ENCODE measurements around the gene RAP1GAP2.
"Not testable (repeated sequence)": the region's sequence is repeated elsewhere in the genome, so short reads cannot be mapped to it uniquely, and the experiment has no call there.

RAP1GAP2 gene

DNA sequence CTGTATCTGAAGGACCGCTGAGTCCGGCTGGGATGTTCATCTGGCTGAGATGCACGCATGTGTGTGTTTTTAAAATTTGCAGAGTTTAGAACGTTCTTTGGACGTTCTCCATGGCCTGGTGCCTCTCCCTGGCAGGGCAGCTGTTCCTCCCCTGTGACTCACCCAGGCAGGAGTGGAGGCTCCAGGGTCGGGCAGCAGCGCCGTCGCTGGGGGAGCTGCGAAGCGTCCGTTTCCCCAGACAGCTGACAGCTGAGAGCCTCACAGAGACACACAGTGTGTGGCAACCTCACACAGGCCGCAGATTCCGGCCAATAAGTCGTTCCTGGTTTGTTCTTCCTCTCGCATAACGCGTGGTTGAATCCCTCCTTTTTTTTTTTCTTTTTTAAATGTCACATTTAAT lies 186.6 kb downstream of the RAP1GAP2 start:
- no peak overlapping the region for H3K27ac ChIP-seq

DNA sequence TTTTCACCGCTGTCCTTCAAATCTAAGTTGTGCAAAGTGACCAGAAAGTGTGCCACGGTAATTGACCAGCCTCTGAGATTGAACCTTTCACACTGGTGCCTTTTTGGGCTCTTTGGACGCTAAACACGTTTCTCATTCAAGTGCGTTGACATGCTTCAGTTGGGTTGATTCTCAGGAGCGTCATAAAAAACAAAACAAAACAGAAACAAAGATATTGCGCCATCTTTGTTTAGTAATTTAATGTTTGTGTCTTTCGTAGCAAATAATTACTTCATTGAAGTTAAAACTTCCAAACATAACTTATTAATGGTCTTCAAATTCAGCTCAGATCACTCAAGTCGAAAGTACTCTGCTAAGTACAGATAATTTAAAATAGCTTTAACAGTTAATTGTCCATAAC lies 187.0 kb downstream of the RAP1GAP2 start:
- peaks cover 0 to 4% (median 0%) of the 10 kb centered on the region in 10 experiments; a peak in 1 of 20 replicates for H3K4me1 ChIP-seq
- peaks cover 64 to 98% (median 90%) of the 10 kb centered on the region in 11 experiments for H3K36me3 ChIP-seq
- no peak overlapping the region for H3K4me2 ChIP-seq
- no peaks in the 10 kb centered on the region for H3K9me3 ChIP-seq (replicated peaks in 1 of 11)
- peaks cover 0 to 8% (median 0%) of the 10 kb centered on the region in 11 experiments; a peak in 2 of 22 replicates for H4K20me1 ChIP-seq
- no peak overlapping the region for H3K4me3 ChIP-seq
- no peak overlapping the region for H3K27ac ChIP-seq
- TF ChIP-seq Cebpa-rat (IDR thresholded peaks at IDR 0.05) = peak in 3 of 11 experiments; percentile 12 to 46 (median 40); a peak in 2 of 22 replicates
- H3K27me3 ChIP-seq = no peaks in the 10 kb centered on the region
- no peak overlapping the region for H3K9ac ChIP-seq

More for the DNA sequence above, 186.6 kb downstream of the RAP1GAP2 start:
- Histone ChIP-seq H3K4me3 (no peak overlapping the region), H4K20me1 (peaks cover 0 to 8% (median 0%) of the 10 kb centered on the region in 11 experiments; a peak in 2 of 22 replicates), H3K9me3 (replicated peaks in 1 of 11) (no peaks in the 10 kb centered on the region), H3K36me3 (peaks cover 62 to 98% (median 90%) of the 10 kb centered on the region in 11 experiments), H3K4me1 (peaks cover 0 to 4% (median 0%) of the 10 kb centered on the region in 10 experiments; a peak in 1 of 20 replicates), H3K4me2 (no peak overlapping the region), H3K27me3 (no peaks in the 10 kb centered on the region), H3K9ac (no peak overlapping the region)
- no peak for TF ChIP-seq Cebpa-rat (IDR thresholded peaks at IDR 0.05)

DNA sequence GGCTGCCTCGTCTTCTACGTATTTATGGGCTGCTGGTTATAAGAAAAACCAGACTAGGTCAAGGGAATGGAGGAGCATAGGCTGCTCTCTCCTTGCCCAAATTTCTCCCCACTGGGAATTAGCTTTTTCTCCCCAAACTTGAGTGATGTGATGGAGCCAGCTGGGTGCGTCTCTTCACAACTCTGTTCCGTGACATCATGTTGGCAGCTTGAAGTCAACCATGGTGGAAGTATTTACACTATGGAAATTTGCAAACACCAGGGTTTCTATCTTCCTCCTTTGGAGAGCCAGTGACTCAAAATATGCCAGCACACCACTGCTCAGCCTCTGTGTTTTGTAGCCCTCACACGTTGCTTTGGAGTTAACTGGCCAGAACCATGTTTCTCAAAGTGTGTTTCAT lies 189.1 kb downstream of the RAP1GAP2 start:
- no peak for TF ChIP-seq Cebpa-rat (IDR thresholded peaks at IDR 0.05)
- H3K9ac ChIP-seq = no peak overlapping the region

DNA sequence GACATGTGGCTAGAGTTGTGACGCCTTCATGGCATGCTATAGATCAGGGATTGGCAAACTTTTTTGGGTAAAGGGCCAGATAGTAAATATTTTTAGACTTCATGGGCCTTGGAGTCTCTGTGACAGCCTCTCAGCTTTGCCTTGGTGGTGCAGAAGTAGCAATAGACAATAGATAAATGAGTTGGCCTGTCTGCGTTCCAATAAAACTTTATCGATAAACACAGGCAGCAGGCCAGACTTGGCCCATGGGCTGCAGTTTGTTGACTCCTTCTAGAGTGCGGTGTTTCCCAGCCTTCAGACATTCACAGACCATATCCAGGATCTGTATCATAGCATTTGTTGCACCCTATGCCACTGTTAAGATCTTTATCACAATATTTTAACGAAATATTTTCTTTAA lies 190.7 kb downstream of the RAP1GAP2 start:
- H3K9ac ChIP-seq = no peak overlapping the region
- 0 out of 22 replicates have a peak, but pooled peaks cover 0 to 5% (median 0%) of the 10 kb centered on the region in 11 experiments for H4K20me1 ChIP-seq
- no peak for TF ChIP-seq Cebpa-rat (IDR thresholded peaks at IDR 0.05)
- peaks cover 0 to 4% (median 0%) of the 10 kb centered on the region in 10 experiments; a peak in 1 of 20 replicates for H3K4me1 ChIP-seq
- H3K4me2 ChIP-seq = no peak overlapping the region
- no peaks in the 10 kb centered on the region for H3K9me3 ChIP-seq (replicated peaks in 1 of 11)
- H3K27me3 ChIP-seq = no peaks in the 10 kb centered on the region
- H3K27ac ChIP-seq = no peak overlapping the region
- peaks cover 61 to 100% (median 93%) of the 10 kb centered on the region in 11 experiments for H3K36me3 ChIP-seq
- no peak overlapping the region for H3K4me3 ChIP-seq

More for the DNA sequence above, 189.1 kb downstream of the RAP1GAP2 start:
- Histone ChIP-seq H3K27me3 (no peaks in the 10 kb centered on the region), H3K4me2 (no peak overlapping the region; a peak in 1 of 22 replicates), H3K4me3 (no peak overlapping the region), H3K9me3 (replicated peaks in 1 of 11) (no peaks in the 10 kb centered on the region), H3K4me1 (peaks cover 0 to 4% (median 0%) of the 10 kb centered on the region in 10 experiments; a peak in 1 of 20 replicates), H3K27ac (no peak overlapping the region), H3K36me3 (peaks cover 61 to 100% (median 93%) of the 10 kb centered on the region in 11 experiments), H4K20me1 (peaks cover 0 to 7% (median 0%) of the 10 kb centered on the region in 11 experiments; a peak in 2 of 22 replicates)

DNA sequence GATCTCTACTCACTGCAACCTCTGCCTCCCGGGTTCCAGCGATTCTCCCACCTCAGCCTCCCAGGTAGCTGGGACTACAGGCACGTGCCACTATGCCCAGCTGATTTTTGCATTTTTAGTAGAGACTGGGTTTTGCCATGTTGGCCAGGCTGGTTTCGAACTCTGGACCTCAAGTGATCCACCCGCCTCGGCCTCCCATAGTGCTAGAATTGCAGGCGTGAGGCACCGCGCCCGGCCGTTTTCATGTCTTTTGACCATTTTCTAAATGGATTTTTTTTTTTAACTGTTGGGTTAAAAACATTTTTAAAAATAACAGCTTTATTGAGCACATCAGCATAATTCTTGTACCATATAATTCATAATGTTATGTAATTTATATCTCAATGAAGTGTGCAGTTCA lies 193.2 kb downstream of the RAP1GAP2 start:
- peaks cover 58 to 100% (median 91%) of the 10 kb centered on the region in 11 experiments for H3K36me3 ChIP-seq
- not testable (repeated sequence) for H4K20me1 ChIP-seq; H3K4me2 ChIP-seq; H3K27me3 ChIP-seq; H3K4me1 ChIP-seq; H3K9ac ChIP-seq; H3K27ac ChIP-seq; H3K9me3 ChIP-seq (replicated peaks in 1 of 11); H3K4me3 ChIP-seq

DNA sequence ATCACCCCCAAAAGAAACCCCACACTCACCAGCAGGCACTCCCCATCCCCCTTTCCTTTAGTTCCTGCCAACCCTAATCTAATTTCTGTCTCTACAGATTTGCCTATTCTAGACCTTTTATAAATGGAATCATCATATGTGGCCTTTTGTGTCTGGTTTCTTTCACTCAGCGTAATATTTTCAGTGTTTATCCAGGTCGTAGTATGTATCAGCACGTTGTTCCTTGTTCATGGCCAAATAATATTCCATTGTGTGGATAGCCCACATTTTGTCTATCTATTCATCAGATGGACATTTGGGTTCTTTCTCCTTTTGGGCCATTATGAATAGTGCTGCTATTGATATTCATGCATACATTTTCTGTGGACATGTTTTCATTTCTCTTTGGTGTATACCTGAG lies 193.6 kb downstream of the RAP1GAP2 start:
- Histone ChIP-seq H3K27ac (no peak overlapping the region), H4K20me1 (0 out of 22 replicates have a peak, but pooled peaks cover 0 to 5% (median 0%) of the 10 kb centered on the region in 11 experiments), H3K4me3 (no peak overlapping the region), H3K36me3 (peaks cover 56 to 100% (median 90%) of the 10 kb centered on the region in 11 experiments), H3K4me2 (no peak overlapping the region), H3K27me3 (no peaks in the 10 kb centered on the region), H3K9me3 (replicated peaks in 1 of 11) (no peaks in the 10 kb centered on the region), H3K4me1 (no peaks in the 10 kb centered on the region), H3K9ac (no peak overlapping the region)
- TF ChIP-seq Cebpa-rat (IDR thresholded peaks at IDR 0.05) = no peak

DNA sequence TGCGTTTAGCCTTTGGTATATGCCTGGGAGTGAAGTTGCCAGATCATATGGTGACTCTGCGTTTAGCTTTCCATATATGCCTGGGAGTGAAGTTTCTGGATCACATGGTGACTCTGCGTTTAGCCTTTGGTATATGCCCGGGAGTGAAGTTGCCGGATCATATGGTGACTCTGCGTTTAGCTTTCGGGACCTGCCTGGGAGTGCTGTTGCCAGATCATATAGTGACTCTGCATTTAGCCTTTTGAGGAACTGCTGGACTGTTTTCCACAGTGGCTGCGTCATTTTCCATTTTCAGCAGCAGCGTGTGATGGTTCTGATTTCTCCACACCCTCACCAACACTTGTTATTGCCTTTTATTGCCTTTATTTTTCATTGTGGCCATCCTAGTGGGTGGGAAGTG lies 194.2 kb downstream of the RAP1GAP2 start:
- Histone ChIP-seq H3K4me3 (no peak overlapping the region), H3K27me3 (no peaks in the 10 kb centered on the region), H3K4me2 (no peak overlapping the region), H3K4me1 (no peaks in the 10 kb centered on the region), H3K9me3 (replicated peaks in 1 of 11) (no peaks in the 10 kb centered on the region), H3K36me3 (peaks cover 51 to 100% (median 90%) of the 10 kb centered on the region in 11 experiments), H3K9ac (no peak overlapping the region), H3K27ac (no peak overlapping the region), H4K20me1 (peaks cover 0 to 5% (median 0%) of the 10 kb centered on the region in 11 experiments; a peak in 1 of 22 replicates)
- no peak for TF ChIP-seq Cebpa-rat (IDR thresholded peaks at IDR 0.05)

DNA sequence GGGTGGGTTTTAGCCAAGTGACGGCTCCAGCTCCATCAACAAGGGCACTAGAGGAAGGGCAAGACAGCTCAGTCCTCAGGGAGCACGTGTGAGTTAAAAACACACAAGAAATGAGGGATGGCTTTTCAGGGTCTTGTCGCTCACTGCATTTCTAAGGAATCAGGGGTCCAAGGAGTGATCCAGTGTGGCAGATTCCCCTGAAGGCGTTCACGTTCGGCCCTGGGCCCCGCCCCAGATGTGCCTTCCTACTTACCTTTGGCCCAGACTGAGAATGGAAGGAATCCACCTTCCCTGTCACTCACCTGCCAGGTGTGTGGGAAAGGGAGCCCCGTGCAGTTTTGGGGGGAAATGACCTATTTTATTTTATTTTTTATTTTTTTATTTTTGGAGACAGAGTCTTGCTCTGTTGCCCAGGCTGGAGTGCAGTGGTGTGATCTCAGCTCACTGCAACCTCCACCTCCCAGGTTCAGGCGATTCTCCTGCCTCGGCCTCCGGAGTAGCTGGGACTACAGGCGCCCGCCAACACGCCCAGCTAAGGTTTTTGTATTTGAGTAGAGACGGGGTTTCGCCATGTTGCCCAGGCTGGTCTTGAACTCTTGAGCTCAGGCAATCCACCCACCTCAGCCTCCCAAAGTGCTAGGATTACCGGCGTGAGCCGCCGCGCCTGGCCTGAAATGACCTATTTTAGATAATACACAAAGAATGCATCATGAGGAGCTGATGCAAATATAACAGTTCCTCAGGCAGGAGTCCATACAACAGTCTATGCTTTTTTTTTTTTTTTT lies 195.3 kb downstream of the RAP1GAP2 start:
- not testable (repeated sequence) for H3K9me3 ChIP-seq (replicated peaks in 1 of 11); H3K27me3 ChIP-seq; H3K9ac ChIP-seq; H3K4me2 ChIP-seq; H3K4me1 ChIP-seq; H3K4me3 ChIP-seq; H3K27ac ChIP-seq
- Histone ChIP-seq H4K20me1 (peaks cover 0 to 15% (median 0%) of the 10 kb centered on the region in 11 experiments; a peak in 4 of 22 replicates), H3K36me3 (peaks cover 57 to 100% (median 89%) of the 10 kb centered on the region in 11 experiments)

DNA sequence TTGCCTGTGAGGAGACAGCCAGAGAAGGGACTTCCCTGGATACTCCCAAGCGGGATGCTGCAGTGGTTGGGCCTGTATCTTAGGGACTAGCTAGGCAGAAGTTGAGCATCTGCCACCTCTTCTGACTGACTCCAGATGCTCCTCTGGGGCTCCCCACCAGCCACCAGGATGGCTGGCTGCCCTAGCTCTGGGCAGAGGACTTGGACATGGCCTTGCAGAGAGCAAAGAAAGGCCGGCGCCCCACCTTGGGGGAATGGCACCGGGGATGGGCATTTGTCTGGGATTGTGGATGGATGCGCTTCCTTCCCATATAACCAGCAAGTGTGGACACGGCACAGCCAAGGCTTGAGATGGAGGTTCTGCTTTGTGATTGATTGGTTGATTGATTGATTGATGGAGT lies 198.2 kb downstream of the RAP1GAP2 start:
- Histone ChIP-seq H3K9ac (no peak overlapping the region), H3K4me1 (no peaks in the 10 kb centered on the region), H3K27ac (no peak overlapping the region), H3K4me2 (no peak overlapping the region), H3K9me3 (replicated peaks in 1 of 11) (no peaks in the 10 kb centered on the region), H3K36me3 (peaks cover 75 to 100% (median 97%) of the 10 kb centered on the region in 11 experiments), H3K27me3 (no peaks in the 10 kb centered on the region), H3K4me3 (no peak overlapping the region), H4K20me1 (peaks cover 0 to 23% (median 0%) of the 10 kb centered on the region in 11 experiments; a peak in 10 of 22 replicates)
- no peak for TF ChIP-seq Cebpa-rat (IDR thresholded peaks at IDR 0.05)

All from BLaER1 treated with 17β-estradiol and CSF1 and Interleukin-3, amounts not matched to agents 10 nM and 100 nM (cell line).